Activated CD8-positive, alpha-beta memory T cell treated with anti-CD3 and anti-CD28 coated beads, Interleukin-2, amount 10 ng/mL, durations not matched to agents 7 days and 5 days (primary cell): ENCODE measurements around the gene WAPL. TPM values are rescaled to one million over a fixed set of nuclear protein-coding genes. Genes with fewer than 3 reads are reported as not detected.

Source experiments
- ATAC-seq: fragments of 150-1000 bp; cut with Tn5 transposase; one replicate; pipeline ENCODE4 v1.10.0; 2021; ENCODE audit warnings: moderate library complexity
- CTCF ChIA-PET: fragments of 350-600 bp; sonication (Branson Sonifier 250); formaldehyde crosslinking; loops from one replicate; lab custom pipeline; 2021; ENCODE audit warnings: antibody characterized with exemption; lab: Charles Lee
- DNase-seq: peaks from one replicate; pipeline ENCODE4 v3.0.0-alpha.2; 2020
- H3K27ac Mint-ChIP-seq: one replicate; pipeline ENCODE4 v1.8.0; 2021; ENCODE audit warnings: mild to moderate bottlenecking, mixed read lengths
- H3K27me3 Mint-ChIP-seq: one replicate; pipeline ENCODE4 v1.8.0; 2021; ENCODE audit warnings: mixed read lengths
- H3K36me3 Mint-ChIP-seq: one replicate; pipeline ENCODE4 v1.8.0; 2021; ENCODE audit warnings: mild to moderate bottlenecking, mixed read lengths
- H3K4me1 Mint-ChIP-seq: one replicate; pipeline ENCODE4 v1.8.0; 2021; ENCODE audit warnings: mixed read lengths
- H3K4me3 Mint-ChIP-seq: one replicate; pipeline ENCODE4 v1.8.0; 2021; ENCODE audit warnings: mild to moderate bottlenecking, moderate library complexity, mixed read lengths
- H3K9me3 Mint-ChIP-seq: one replicate; pipeline ENCODE4 v1.8.0; 2022; ENCODE audit warnings: low read depth, mixed read lengths
- total RNA-seq, 2 experiments: library from RNA; stranded (reverse); gene quantifications; one replicate each; pipeline ENCODE4 v1.2.3, GENCODE V29; 2021

WAPL gene
- total RNA-seq, 2 experiments from 2014 or later, result 48.5 to 52.6 TPM

- peak; percentile 81 for ATAC-seq
- H3K4me3 Mint-ChIP-seq, result peak overlapping the region; percentile 43
- peak overlapping the region; percentile 91 for H3K27ac Mint-ChIP-seq
- H3K4me1 Mint-ChIP-seq, result peaks cover 36% of the 10 kb centered on the region
- peaks cover 8% of the 10 kb centered on the region for H3K27me3 Mint-ChIP-seq
- H3K36me3 Mint-ChIP-seq, result peaks cover 10% of the 10 kb centered on the region
- CTCF ChIA-PET, result interaction anchor here (0.5 to 5.5 kb wide), 7 partner anchors 10 to 449 kb away, joined by 3 to 87 read pairs (median 5); partner anchors contain the start of gene WAPL
- DNase-seq, result peak; percentile 69
- peaks cover 7% of the 10 kb centered on the region for H3K9me3 Mint-ChIP-seq
Measured at GRCh38 chr10:86411281-86411841, 110.2 kb downstream of the WAPL start.

DNA sequence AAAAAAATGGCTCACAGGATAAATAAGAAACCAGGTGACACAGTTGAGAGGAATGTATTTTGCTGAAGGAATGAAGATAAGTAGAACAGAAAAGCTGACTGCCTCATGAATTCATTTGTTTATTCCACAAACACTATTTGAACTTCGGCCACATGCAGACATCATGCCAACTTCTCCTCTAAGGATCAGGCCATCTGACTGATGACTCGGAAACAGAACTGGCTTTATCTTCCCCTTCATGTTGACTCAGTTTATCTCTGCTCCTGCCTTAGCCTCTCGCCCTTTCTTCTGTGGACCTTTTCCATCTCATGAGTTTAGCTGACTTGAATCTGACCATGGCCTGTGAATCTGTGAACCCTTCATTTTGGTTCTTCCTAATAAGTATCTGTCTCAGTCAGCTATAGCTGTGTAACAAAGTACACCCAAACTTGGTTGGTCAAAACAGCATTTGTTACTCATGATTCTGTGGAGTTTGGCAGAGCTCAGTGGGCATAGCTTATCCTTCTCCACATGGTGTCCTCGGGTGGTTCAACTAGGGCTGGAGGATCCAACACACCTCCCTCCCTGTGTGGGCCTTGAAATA lies 111.0 kb downstream of the WAPL start:
- peak; percentile 4 for ATAC-seq
- no peak for DNase-seq
- H3K9me3 Mint-ChIP-seq, result peaks cover 7% of the 10 kb centered on the region
- H3K4me1 Mint-ChIP-seq, result peaks cover 36% of the 10 kb centered on the region
- CTCF ChIA-PET, result interaction anchor here (1.5 to 5.5 kb wide), 4 partner anchors 9 to 175 kb away, joined by 6 to 87 read pairs (median 6); partner anchors contain the start of gene WAPL
- peaks cover 10% of the 10 kb centered on the region for H3K36me3 Mint-ChIP-seq
- no peak overlapping the region for H3K4me3 Mint-ChIP-seq
- peak overlapping the region; percentile 91 for H3K27ac Mint-ChIP-seq
- peaks cover 4% of the 10 kb centered on the region for H3K27me3 Mint-ChIP-seq

DNA sequence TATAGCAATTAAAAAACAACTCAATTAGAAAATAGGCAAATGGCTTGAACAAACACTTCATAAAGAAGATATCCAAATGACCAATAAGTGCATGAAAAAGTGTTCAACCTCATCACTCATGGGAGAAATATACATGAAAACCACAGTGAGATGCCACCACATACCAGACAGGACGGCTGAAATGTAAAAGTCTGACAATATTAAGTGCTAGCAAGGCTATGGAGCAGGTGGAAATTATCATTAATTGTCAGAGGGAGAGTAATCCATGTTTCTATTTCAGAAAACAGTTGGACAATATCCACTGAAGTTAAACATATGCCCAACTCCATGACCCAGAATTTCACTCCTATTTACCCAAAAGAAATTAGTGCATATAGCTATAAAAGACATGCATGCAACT lies 112.4 kb downstream of the WAPL start:
- CTCF ChIA-PET, result interaction anchor here (1.7 to 5.5 kb wide), 2 partner anchors 8 to 176 kb away, joined by 7 to 87 read pairs; no protein-coding TSS in a partner anchor
- DNase-seq (no peak), ATAC-seq (no peak)
- Mint-ChIP-seq H3K27me3 (no peaks in the 10 kb centered on the region), H3K27ac (no peak overlapping the region), H3K4me3 (no peak overlapping the region), H3K9me3 (peaks cover 7% of the 10 kb centered on the region), H3K4me1 (peaks cover 33% of the 10 kb centered on the region), H3K36me3 (peaks cover 10% of the 10 kb centered on the region)

- H3K27ac Mint-ChIP-seq, result no peak overlapping the region
- H3K27me3 Mint-ChIP-seq, result peaks cover 14% of the 10 kb centered on the region
- H3K4me1 Mint-ChIP-seq, result peaks cover 8% of the 10 kb centered on the region
- H3K9me3 Mint-ChIP-seq, result no peaks in the 10 kb centered on the region
- ATAC-seq (no peak), DNase-seq (no peak)
- CTCF ChIA-PET, result interaction anchor here (0.7 to 14.7 kb wide), 3 partner anchors 9 to 357 kb away, joined by 3 to 191 read pairs (median 87); no protein-coding TSS in a partner anchor
- no peak overlapping the region for H3K4me3 Mint-ChIP-seq
- H3K36me3 Mint-ChIP-seq, result no peaks in the 10 kb centered on the region
Measured at GRCh38 chr10:86403183-86403797, 118.3 kb downstream of the WAPL start.

DNA sequence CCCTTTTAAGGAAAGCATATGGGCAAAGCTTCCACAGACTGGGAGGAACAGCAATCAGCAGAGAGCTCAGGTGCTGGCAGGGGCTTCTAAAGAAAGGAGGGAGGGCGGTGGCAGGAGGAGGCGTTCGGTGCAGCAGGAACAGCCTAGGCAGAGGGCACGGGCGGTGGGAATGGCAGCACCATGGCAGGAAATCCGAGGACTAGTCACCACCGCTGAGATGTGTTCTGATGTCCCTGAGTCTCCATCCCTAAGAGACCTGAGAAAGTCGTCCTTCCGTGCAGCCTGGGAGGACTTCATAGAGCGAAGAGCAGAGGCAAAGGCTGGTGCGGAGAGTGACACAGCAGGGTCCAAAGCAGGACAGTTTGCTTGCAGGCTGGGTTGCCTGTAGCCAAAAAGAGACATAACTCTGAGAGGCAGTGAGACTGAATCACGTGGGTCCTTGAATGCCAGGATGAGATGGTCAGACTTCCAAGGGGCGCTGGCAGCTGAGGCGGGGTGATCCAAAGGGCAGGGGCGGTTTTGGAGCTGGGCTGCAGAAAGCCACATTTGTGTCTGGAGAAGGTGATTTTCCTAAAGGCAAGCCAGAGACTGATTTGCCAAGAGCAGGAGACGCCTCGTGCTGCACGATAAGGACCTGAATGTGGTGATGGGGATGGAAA lies 119.2 kb downstream of the WAPL start:
- Mint-ChIP-seq H3K27ac (no peak overlapping the region), H3K4me1 (peaks cover 8% of the 10 kb centered on the region), H3K27me3 (peaks cover 14% of the 10 kb centered on the region), H3K4me3 (no peak overlapping the region), H3K36me3 (no peaks in the 10 kb centered on the region), H3K9me3 (no peaks in the 10 kb centered on the region)
- CTCF ChIA-PET, result interaction anchor here (0.7 to 14.7 kb wide), 3 partner anchors 10 to 356 kb away, joined by 3 to 191 read pairs (median 87); no protein-coding TSS in a partner anchor
- DNase-seq (no peak), ATAC-seq (no peak)

- Mint-ChIP-seq H3K9me3 (no peaks in the 10 kb centered on the region), H3K27me3 (peaks cover 14% of the 10 kb centered on the region), H3K27ac (no peak overlapping the region), H3K4me1 (peaks cover 8% of the 10 kb centered on the region), H3K4me3 (peak overlapping the region; percentile 79), H3K36me3 (no peaks in the 10 kb centered on the region)
- no peak for ATAC-seq
- no peak for DNase-seq
- CTCF ChIA-PET, result interaction anchor here (2.1 to 14.7 kb wide), 8 partner anchors 10 to 184 kb away, joined by 5 to 191 read pairs (median 14); partner anchors contain the start of gene WAPL
Measured at GRCh38 chr10:86401588-86402282, 119.9 kb downstream of the WAPL start.

- Mint-ChIP-seq H3K4me1 (peaks cover 8% of the 10 kb centered on the region), H3K27me3 (peaks cover 14% of the 10 kb centered on the region), H3K9me3 (no peaks in the 10 kb centered on the region), H3K4me3 (peak overlapping the region; percentile 79), H3K36me3 (no peaks in the 10 kb centered on the region), H3K27ac (peak overlapping the region; percentile 85)
- DNase-seq (peak; percentile 77), ATAC-seq (peak; percentile 43)
- CTCF ChIA-PET, result interaction anchor here (0.5 to 14.7 kb wide), 30 partner anchors 7 to 538 kb away, joined by 3 to 191 read pairs (median 6); partner anchors contain the start of gene WAPL
Measured at GRCh38 chr10:86400705-86401587, 120.6 kb downstream of the WAPL start.

DNA sequence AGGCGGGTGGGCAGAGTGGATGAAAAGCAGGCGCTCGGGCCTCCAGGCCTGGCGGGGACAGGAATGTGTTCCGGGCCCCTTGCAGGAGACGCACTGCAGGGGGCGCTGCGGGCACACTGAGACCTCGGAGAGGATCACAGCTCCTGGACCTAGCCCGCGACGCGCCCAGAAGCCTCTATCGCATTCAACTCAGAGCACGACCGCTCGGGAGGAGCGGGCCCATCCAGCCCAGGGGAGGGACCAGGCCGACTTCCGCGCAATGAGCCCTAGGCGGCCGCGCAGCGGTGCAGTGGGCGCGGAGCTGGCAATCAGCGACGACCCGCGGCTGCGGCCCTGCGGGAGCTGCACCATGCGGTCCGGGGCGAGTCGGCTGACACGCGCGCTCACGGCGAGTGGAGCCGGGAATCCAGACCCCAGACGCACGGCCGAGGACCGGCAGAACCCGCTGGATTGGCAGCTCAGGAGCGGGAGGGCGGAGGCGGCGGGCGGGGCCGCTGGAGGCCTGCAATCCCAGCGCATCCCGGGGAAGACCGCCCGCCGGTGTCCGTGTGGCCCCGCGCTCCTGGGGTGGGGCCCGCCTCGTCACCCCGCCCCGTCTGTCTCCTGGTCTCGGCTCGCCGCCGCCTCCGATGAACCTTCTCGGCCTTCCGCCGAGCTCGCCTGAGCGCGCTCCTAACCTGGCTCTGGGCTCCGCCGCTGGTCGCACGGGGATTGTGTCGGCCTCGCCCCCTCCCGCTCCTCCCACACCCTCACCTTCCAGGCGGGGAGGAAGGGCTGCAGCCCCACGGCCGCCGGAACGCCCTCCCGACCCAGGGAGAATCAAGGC lies 121.5 kb downstream of the WAPL start:
- Mint-ChIP-seq H3K4me1 (peaks cover 8% of the 10 kb centered on the region), H3K27ac (peak overlapping the region; percentile 85), H3K9me3 (no peaks in the 10 kb centered on the region), H3K27me3 (peaks cover 14% of the 10 kb centered on the region), H3K4me3 (peak overlapping the region; percentile 79), H3K36me3 (no peaks in the 10 kb centered on the region)
- peak; percentile 95 for ATAC-seq
- CTCF ChIA-PET, result interaction anchor here (0.7 to 14.7 kb wide), 41 partner anchors 8 to 500 kb away, joined by 3 to 191 read pairs (median 5); partner anchors contain the start of gene WAPL
- DNase-seq, result peak; percentile 97

GRCh38 chr10:86399514-86399878 lies 122.1 kb downstream of the WAPL start:
- CTCF ChIA-PET, result interaction anchor here (0.7 to 14.7 kb wide), 35 partner anchors 9 to 501 kb away, joined by 3 to 191 read pairs (median 5); partner anchors contain the start of gene WAPL
- Mint-ChIP-seq H3K27me3 (peaks cover 14% of the 10 kb centered on the region), H3K4me3 (peak overlapping the region; percentile 79), H3K36me3 (no peaks in the 10 kb centered on the region), H3K27ac (peak overlapping the region; percentile 70), H3K9me3 (no peaks in the 10 kb centered on the region), H3K4me1 (peaks cover 8% of the 10 kb centered on the region)
- ATAC-seq (no peak), DNase-seq (no peak)

- CTCF ChIA-PET, result interaction anchor here (0.9 to 14.7 kb wide), 2 partner anchors 24 to 189 kb away, joined by 3 to 191 read pairs; no protein-coding TSS in a partner anchor
- Mint-ChIP-seq H3K27ac (no peak overlapping the region), H3K4me3 (no peak overlapping the region), H3K36me3 (no peaks in the 10 kb centered on the region), H3K4me1 (peaks cover 8% of the 10 kb centered on the region), H3K9me3 (no peaks in the 10 kb centered on the region), H3K27me3 (peaks cover 2% of the 10 kb centered on the region)
- DNase-seq (no peak), ATAC-seq (no peak)
Measured at GRCh38 chr10:86397120-86397519, 124.5 kb downstream of the WAPL start.

- peaks cover 3% of the 10 kb centered on the region for H3K4me1 Mint-ChIP-seq
- no peaks in the 10 kb centered on the region for H3K9me3 Mint-ChIP-seq
- DNase-seq, result no peak
- no peaks in the 10 kb centered on the region for H3K36me3 Mint-ChIP-seq
- H3K4me3 Mint-ChIP-seq, result no peak overlapping the region
- H3K27ac Mint-ChIP-seq, result no peak overlapping the region
- H3K27me3 Mint-ChIP-seq, result peaks cover 15% of the 10 kb centered on the region
- CTCF ChIA-PET, result interaction anchor here (14.7 kb wide), 1 partner anchor 192 kb away, joined by 191 read pairs; no protein-coding TSS in a partner anchor
- ATAC-seq, result no peak
Measured at GRCh38 chr10:86393862-86394455, 127.6 kb downstream of the WAPL start.
